ENCODE data around the gene METTL4. TPM values are rescaled to one million over a fixed set of nuclear protein-coding genes. Genes with fewer than 3 reads are reported as not detected.
"Not testable (repeated sequence)": the region's sequence is repeated elsewhere in the genome, so short reads cannot be mapped to it uniquely, and the experiment has no call there.

The METTL4 gene
- polyA plus RNA-seq, 1 donor from 2014 or later: 12.7 TPM

DNA sequence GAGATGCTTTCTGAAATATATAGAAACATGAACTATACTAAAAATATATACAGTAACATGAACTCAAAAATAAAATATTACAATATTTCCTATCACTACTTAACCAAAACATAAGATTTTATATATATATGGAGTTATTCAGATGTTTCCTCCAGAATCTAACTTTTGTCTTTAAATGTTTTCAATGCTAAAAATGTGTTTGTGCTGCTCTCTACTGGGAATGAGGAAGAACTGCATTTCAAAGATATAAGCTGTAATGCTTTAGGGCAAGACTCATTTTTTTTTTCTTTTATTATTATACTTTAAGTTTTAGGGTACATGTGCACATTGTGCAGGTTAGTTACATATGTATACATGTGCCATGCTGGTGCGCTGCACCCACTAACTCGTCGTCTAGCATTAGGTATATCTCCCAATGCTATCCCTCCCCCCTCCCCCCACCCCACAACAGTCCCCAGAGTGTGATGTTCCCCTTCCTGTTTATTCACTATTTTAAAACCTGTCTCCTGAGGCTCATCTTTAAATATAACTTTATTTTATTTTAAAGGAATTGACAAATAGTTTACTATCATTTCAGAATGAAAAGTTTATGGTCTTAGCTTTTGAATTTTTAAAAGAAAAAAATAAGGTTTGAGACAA lies 29.3 kb downstream of the METTL4 start:
- not testable (repeated sequence) for H4K20me1 ChIP-seq (ENCODE audit: insufficient read depth); H3K9me3 ChIP-seq (ENCODE audit: low read length); H3K9ac ChIP-seq (ENCODE audit: low read length); H3K27ac ChIP-seq (ENCODE audit: low read length); H3K79me2 ChIP-seq (replicated peaks; ENCODE audit: insufficient read depth, low read length); H3K4me2 ChIP-seq (ENCODE audit: low read length); H3K27me3 ChIP-seq (ENCODE audit: insufficient read depth, low read depth, low read length); H3K4me3 ChIP-seq (ENCODE audit: low read length); H2AFZ ChIP-seq (ENCODE audit: low read depth, low read length); H3F3A ChIP-seq (ENCODE audit: insufficient read depth, low read length, poor library complexity, severe bottlenecking); H3K36me3 ChIP-seq (ENCODE audit: insufficient read depth, low read length); H3K9me2 ChIP-seq (ENCODE audit: insufficient read depth, low read length)
- TF ChIP-seq, protein P1, sequence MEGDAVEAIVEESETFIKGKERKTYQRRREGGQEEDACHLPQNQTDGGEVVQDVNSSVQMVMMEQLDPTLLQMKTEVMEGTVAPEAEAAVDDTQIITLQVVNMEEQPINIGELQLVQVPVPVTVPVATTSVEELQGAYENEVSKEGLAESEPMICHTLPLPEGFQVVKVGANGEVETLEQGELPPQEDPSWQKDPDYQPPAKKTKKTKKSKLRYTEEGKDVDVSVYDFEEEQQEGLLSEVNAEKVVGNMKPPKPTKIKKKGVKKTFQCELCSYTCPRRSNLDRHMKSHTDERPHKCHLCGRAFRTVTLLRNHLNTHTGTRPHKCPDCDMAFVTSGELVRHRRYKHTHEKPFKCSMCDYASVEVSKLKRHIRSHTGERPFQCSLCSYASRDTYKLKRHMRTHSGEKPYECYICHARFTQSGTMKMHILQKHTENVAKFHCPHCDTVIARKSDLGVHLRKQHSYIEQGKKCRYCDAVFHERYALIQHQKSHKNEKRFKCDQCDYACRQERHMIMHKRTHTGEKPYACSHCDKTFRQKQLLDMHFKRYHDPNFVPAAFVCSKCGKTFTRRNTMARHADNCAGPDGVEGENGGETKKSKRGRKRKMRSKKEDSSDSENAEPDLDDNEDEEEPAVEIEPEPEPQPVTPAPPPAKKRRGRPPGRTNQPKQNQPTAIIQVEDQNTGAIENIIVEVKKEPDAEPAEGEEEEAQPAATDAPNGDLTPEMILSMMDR (IDR thresholded peaks at IDR 0.05; ENCODE audit: poor library complexity, severe bottlenecking): peak; percentile 78
- TF ChIP-seq RAD21 (conservative IDR thresholded peaks at IDR 0.05) (peak; percentile 86), SMC3 (conservative IDR thresholded peaks at IDR 0.05; ENCODE audit: poor library complexity) (peak; percentile 87)

DNA sequence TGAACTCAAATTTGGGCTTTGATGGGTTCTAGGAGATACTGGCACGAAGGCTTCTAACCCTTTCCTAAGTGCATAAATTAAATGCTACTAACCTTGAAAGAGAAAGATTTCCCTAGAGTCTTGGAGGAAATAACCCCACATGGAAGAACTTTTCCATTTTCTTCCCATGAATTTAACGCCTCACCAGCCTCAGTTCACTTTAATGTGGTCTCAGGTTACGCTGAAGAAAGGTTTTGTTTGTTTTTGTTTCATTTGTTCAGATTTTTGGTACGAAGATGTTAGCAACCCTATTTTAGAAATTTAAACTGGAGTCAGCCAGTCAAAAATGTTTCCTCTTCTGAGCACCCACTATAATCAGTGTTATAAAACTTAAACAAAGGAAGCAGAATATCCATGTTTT lies 30.7 kb downstream of the METTL4 start:
- Histone ChIP-seq H3K27ac (ENCODE audit: low read length) (no peak overlapping the region), H3K9ac (ENCODE audit: low read length) (no peak overlapping the region), H3F3A (ENCODE audit: insufficient read depth, low read length, poor library complexity, severe bottlenecking) (no peaks in the 10 kb centered on the region), H4K20me1 (ENCODE audit: insufficient read depth) (no peaks in the 10 kb centered on the region), H2AFZ (ENCODE audit: low read depth, low read length) (no peak overlapping the region), H3K9me2 (ENCODE audit: insufficient read depth, low read length) (no peaks in the 10 kb centered on the region), H3K9me3 (ENCODE audit: low read length) (no peaks in the 10 kb centered on the region), H3K4me3 (ENCODE audit: low read length) (no peak overlapping the region), H3K36me3 (ENCODE audit: insufficient read depth, low read length) (no peaks in the 10 kb centered on the region), H3K79me2 (replicated peaks; ENCODE audit: insufficient read depth, low read length) (no peaks in the 10 kb centered on the region), H3K27me3 (ENCODE audit: insufficient read depth, low read depth, low read length) (no peaks in the 10 kb centered on the region), H3K4me2 (ENCODE audit: low read length) (no peak overlapping the region)
- TF ChIP-seq TAF1 (IDR thresholded peaks at IDR 0.05; ENCODE audit: low read depth): no peak
- TF ChIP-seq POLR2AphosphoS5 (IDR thresholded peaks at IDR 0.05): no peak
- no peak for TF ChIP-seq SMC3 (conservative IDR thresholded peaks at IDR 0.05; ENCODE audit: poor library complexity)

DNA sequence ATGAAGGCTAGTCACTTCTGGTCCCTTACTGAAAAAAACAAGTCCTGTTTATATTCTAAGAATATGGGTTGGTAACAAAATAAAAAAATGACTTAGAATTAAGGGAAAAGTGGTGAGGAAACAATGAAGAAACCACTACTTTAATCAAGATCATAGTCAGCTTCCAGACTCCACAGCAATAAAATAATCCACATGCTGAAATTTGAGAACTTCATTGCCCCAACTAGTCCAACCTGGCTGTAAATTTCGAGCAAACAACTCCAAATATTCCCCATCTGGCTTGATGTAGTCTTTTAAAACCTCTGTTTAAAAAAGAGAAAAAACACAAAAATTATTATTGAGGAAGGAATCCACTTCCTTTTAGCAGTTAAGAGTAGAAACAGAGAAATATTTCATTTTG lies 32.5 kb downstream of the METTL4 start:
- Histone ChIP-seq H4K20me1 (ENCODE audit: insufficient read depth) (no peaks in the 10 kb centered on the region), H3K9ac (ENCODE audit: low read length) (no peak overlapping the region), H3K4me2 (ENCODE audit: low read length) (no peak overlapping the region), H3K4me3 (ENCODE audit: low read length) (no peak overlapping the region), H2AFZ (ENCODE audit: low read depth, low read length) (no peak overlapping the region), H3K36me3 (ENCODE audit: insufficient read depth, low read length) (no peaks in the 10 kb centered on the region), H3F3A (ENCODE audit: insufficient read depth, low read length, poor library complexity, severe bottlenecking) (no peaks in the 10 kb centered on the region), H3K79me2 (replicated peaks; ENCODE audit: insufficient read depth, low read length) (no peaks in the 10 kb centered on the region), H3K27me3 (ENCODE audit: insufficient read depth, low read depth, low read length) (no peaks in the 10 kb centered on the region), H3K27ac (ENCODE audit: low read length) (no peak overlapping the region), H3K9me2 (ENCODE audit: insufficient read depth, low read length) (no peaks in the 10 kb centered on the region), H3K9me3 (ENCODE audit: low read length) (no peaks in the 10 kb centered on the region)
- TF ChIP-seq SMC3 (conservative IDR thresholded peaks at IDR 0.05; ENCODE audit: poor library complexity): no peak
- TF ChIP-seq MXI1 (conservative IDR thresholded peaks at IDR 0.05; ENCODE audit: poor library complexity, severe bottlenecking): no peak
- no peak for TF ChIP-seq RAD21 (conservative IDR thresholded peaks at IDR 0.05)
- no peak for TF ChIP-seq TAF1 (IDR thresholded peaks at IDR 0.05; ENCODE audit: low read depth)
- no peak for TF ChIP-seq EZH2 (IDR thresholded peaks at IDR 0.05; ENCODE audit: borderline replicate concordance, insufficient read depth, low read length, poor library complexity, severe bottlenecking)
- TF ChIP-seq EP300 (conservative IDR thresholded peaks at IDR 0.05; ENCODE audit: poor library complexity, severe bottlenecking): no peak
- TF ChIP-seq, protein P1 (IDR thresholded peaks at IDR 0.05; ENCODE audit: poor library complexity, severe bottlenecking): no peak
- TF ChIP-seq REST (IDR thresholded peaks at IDR 0.05; ENCODE audit: borderline replicate concordance): no peak
- no peak for TF ChIP-seq POLR2AphosphoS5 (IDR thresholded peaks at IDR 0.05)

All from neural cell (in vitro differentiated cells).